ENCODE data around the gene PAX8. TPM values are rescaled to one million over a fixed set of nuclear protein-coding genes. Genes with fewer than 3 reads are reported as not detected.

Gene PAX8
- total RNA-seq, 1 experiment from 2014 or later: 3.4 TPM

- Histone ChIP-seq H3K27me3 (ENCODE audit: low read length) (no peaks in the 10 kb centered on the region), H3K79me2 (ENCODE audit: low read length) (peaks cover 11% of the 10 kb centered on the region), H3K9ac (ENCODE audit: low read length) (no peak overlapping the region), H4K20me1 (ENCODE audit: low read length) (no peaks in the 10 kb centered on the region), H2AFZ (ENCODE audit: low read length) (no peak overlapping the region), H3K9me2 (replicated peaks; ENCODE audit: low read length) (no peaks in the 10 kb centered on the region), H3F3A (ENCODE audit: low read length, unreplicated experiment) (no peaks in the 10 kb centered on the region), H3K4me3 (ENCODE audit: low read length) (no peak overlapping the region), H3K4me2 (ENCODE audit: low read length) (no peak overlapping the region), H3K36me3 (ENCODE audit: low read depth, low read length) (no peaks in the 10 kb centered on the region; the same call in 1 of the 2 replicates), H3K27ac (ENCODE audit: low read length) (no peak overlapping the region), H3K9me3 (ENCODE audit: low read length) (no peaks in the 10 kb centered on the region), H3K4me1 (ENCODE audit: insufficient read depth, low read length) (no peaks in the 10 kb centered on the region)
- TF ChIP-seq EZH2phosphoT487 (IDR thresholded peaks at IDR 0.05; ENCODE audit: borderline replicate concordance, low read length) (no peak), EZH2 (IDR thresholded peaks at IDR 0.05; ENCODE audit: low read length, unreplicated experiment) (no peak), CTCF (conservative IDR thresholded peaks at IDR 0.05; ENCODE audit: low read depth, low read length) (no peak)
- no TSS peak for BruUV-seq (replicated peaks)
- ChIA-PET POLR2A (ENCODE audit: unreplicated experiment) (no interaction called here), CTCF (no interaction called here)
- ATAC-seq: no peak
- intact Hi-C loops (cut with micrococcal nuclease): no loop called here
- no peak for DNase-seq
Observed at GRCh38 chr2:113167962-113168340, 110.8 kb downstream of the PAX8 start.

GRCh38 chr2:113167115-113167932, 111.4 kb downstream of the PAX8 start:
- Histone ChIP-seq H3K4me3 (ENCODE audit: low read length) (no peak overlapping the region), H3F3A (ENCODE audit: low read length, unreplicated experiment) (no peaks in the 10 kb centered on the region), H3K79me2 (ENCODE audit: low read length) (peaks cover 11% of the 10 kb centered on the region), H3K4me1 (ENCODE audit: insufficient read depth, low read length) (no peaks in the 10 kb centered on the region), H3K36me3 (ENCODE audit: low read depth, low read length) (no peaks in the 10 kb centered on the region; the same call in 1 of the 2 replicates), H2AFZ (ENCODE audit: low read length) (no peak overlapping the region), H3K27me3 (ENCODE audit: low read length) (no peaks in the 10 kb centered on the region), H3K27ac (ENCODE audit: low read length) (no peak overlapping the region), H3K9ac (ENCODE audit: low read length) (no peak overlapping the region), H3K9me3 (ENCODE audit: low read length) (no peaks in the 10 kb centered on the region), H3K9me2 (replicated peaks; ENCODE audit: low read length) (no peaks in the 10 kb centered on the region), H4K20me1 (ENCODE audit: low read length) (no peaks in the 10 kb centered on the region), H3K4me2 (ENCODE audit: low read length) (no peak overlapping the region)
- ChIA-PET POLR2A (ENCODE audit: unreplicated experiment) (no interaction called here), CTCF (no interaction called here)
- intact Hi-C loops (cut with micrococcal nuclease): no loop called here
- DNase-seq (no peak), ATAC-seq (no peak)
- BruUV-seq (replicated peaks): no TSS peak
- no peak for TF ChIP-seq EZH2 (IDR thresholded peaks at IDR 0.05; ENCODE audit: low read length, unreplicated experiment)
- TF ChIP-seq CTCF (conservative IDR thresholded peaks at IDR 0.05; ENCODE audit: low read depth, low read length): no peak
- no peak for TF ChIP-seq EZH2phosphoT487 (IDR thresholded peaks at IDR 0.05; ENCODE audit: borderline replicate concordance, low read length)

GRCh38 chr2:113166187-113166645, 112.5 kb downstream of the PAX8 start:
- no peaks in the 10 kb centered on the region for H4K20me1 ChIP-seq (ENCODE audit: low read length)
- no peaks in the 10 kb centered on the region for H3K27me3 ChIP-seq (ENCODE audit: low read length)
- no peaks in the 10 kb centered on the region; the same call in 1 of the 2 replicates for H3K36me3 ChIP-seq (ENCODE audit: low read depth, low read length)
- H3K9me3 ChIP-seq (ENCODE audit: low read length): no peaks in the 10 kb centered on the region
- CTCF ChIA-PET: no interaction called here
- H3K79me2 ChIP-seq (ENCODE audit: low read length): peaks cover 11% of the 10 kb centered on the region
- intact Hi-C loops (cut with micrococcal nuclease): no loop called here
- H3K4me1 ChIP-seq (ENCODE audit: insufficient read depth, low read length): no peaks in the 10 kb centered on the region
- H3K4me2 ChIP-seq (ENCODE audit: low read length): no peak overlapping the region
- H3K4me3 ChIP-seq (ENCODE audit: low read length): no peak overlapping the region
- POLR2A ChIA-PET (ENCODE audit: unreplicated experiment): no interaction called here
- H3F3A ChIP-seq (ENCODE audit: low read length, unreplicated experiment): no peaks in the 10 kb centered on the region
- no peak for TF ChIP-seq EZH2phosphoT487 (IDR thresholded peaks at IDR 0.05; ENCODE audit: borderline replicate concordance, low read length)
- no peak for TF ChIP-seq EZH2 (IDR thresholded peaks at IDR 0.05; ENCODE audit: low read length, unreplicated experiment)
- TF ChIP-seq CTCF (conservative IDR thresholded peaks at IDR 0.05; ENCODE audit: low read depth, low read length): no peak
- H3K27ac ChIP-seq (ENCODE audit: low read length): no peak overlapping the region
- ATAC-seq (no peak), DNase-seq (no peak)
- no peaks in the 10 kb centered on the region for H3K9me2 ChIP-seq (replicated peaks; ENCODE audit: low read length)
- H2AFZ ChIP-seq (ENCODE audit: low read length): no peak overlapping the region
- no TSS peak for BruUV-seq (replicated peaks)
- H3K9ac ChIP-seq (ENCODE audit: low read length): no peak overlapping the region
